Fibroblast of skin of back (primary cell): ENCODE measurements around the gene CX3CR1.
"Not testable (repeated sequence)": the region's sequence is repeated elsewhere in the genome, so short reads cannot be mapped to it uniquely, and the experiment has no call there.

ENCODE experiments used
- DNase-seq: peaks from one replicate; pipeline ENCODE4 v3.0.0-alpha.2; 2013

The CX3CR1 gene

DNA sequence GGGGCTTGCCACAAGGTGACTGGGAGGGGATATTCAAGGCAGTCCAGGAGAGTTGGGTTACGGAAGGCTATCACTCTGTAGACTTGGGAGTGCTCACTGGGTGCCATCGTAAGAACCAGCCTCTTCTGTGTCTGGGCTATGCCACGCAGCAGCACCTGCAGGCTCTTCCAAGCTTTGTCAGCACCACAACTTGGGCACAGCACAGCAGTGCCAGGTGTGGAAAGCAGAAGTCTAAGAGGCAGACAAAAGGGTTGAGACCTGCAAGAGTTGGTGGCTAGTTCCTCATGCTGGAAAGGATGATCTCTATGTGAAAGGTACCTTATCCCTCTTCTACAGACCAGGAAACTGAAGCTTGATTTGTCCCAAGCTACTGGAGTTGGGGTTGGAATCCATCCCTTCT is 15.8 kb downstream of the CX3CR1 start:
- no peak for DNase-seq

DNA sequence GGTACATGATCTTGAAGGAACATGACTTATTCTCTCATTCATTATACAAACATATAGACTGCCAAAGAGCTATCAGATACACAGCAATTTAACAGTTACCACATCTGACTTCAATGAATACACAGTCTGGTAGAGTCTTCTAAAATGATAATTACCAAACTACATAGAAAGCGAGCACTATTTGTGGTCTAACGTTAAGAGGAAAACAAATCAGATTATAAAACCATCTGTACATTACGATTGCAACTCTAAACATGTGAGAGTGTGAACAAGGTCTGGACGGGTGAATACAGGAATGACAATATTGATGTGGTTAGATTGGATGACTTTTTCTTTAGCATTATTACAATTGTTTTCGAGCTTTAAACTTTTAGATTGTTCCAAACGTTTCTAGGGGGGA is 16.3 kb downstream of the CX3CR1 start:
- no peak for DNase-seq

DNA sequence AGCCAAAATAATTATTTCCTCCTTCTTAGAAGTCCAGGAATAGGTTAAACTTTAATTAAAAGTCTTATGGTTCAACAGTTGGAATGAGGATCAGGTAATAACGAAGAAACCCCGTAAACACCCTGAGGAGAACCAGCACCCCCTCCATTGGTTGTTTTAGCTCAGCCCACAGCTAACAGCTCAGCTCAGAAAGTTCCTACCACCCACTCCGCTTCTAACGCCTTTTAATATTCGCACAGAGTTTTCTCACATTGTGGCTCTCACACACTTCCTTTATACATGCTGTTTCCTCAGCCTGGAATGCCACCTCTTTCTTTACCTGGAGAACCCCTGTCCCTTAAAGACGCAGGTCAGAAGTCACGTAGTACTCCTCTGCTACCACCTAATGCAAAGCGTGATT is 17.0 kb downstream of the CX3CR1 start:
- DNase-seq: no peak

DNA sequence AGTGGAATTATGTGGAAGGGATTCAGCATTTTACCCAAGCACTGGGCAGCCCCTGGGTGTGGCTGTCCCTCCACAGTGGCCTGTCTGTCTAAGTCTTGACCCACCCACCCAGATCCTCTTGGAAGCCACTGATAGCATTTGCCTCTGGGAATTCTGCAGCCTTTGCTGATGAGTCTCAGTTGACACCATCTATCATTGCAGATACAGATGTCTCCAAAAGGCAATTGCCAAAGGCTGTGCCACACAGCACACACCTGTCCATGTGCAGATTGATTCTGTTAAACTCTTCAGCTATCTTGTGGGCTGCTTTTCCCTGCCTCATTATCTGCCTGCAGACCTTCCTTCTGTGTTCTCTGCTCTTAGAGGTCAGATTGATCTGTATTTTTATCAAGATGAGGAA is 18.1 kb downstream of the CX3CR1 start:
- no peak for DNase-seq

DNA sequence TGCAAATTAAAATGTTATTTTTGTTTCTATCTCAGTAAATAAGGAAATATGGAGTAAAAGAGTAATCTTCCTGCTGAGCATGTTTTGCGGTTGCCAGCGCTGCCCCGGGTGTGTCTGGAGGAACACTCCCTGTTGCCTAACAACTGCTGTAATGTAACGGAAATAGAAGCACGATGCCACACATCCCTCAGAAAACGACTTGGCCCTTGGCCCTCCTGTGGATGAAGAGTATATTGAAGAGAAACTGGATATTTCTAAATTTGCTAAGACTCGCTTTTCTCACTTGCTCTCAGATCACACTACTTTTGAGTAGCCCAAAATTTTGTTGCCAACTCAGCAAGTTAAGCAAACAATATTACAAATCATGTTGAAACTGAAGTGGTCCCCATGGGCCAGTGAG is 18.9 kb downstream of the CX3CR1 start:
- peak; percentile 94 for DNase-seq

DNA sequence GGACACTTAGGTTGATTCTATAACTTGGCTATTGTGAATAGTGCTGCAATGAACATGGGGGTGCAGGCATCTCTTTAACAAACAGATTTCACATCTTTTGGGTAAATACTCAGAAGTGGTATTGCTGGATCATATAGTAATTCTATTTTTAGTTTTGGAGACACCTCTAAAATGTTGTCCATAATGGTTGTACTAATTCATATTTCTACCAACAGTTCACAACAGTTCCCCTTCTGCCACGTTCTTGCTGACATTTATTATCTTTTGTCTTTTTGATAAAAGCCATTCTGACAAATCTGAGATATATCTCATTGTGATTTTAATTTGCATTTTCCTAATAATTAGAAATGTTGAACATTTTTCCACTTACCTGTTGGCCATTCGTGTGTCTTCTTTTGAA is 19.5 kb downstream of the CX3CR1 start:
- DNase-seq: no peak

DNA sequence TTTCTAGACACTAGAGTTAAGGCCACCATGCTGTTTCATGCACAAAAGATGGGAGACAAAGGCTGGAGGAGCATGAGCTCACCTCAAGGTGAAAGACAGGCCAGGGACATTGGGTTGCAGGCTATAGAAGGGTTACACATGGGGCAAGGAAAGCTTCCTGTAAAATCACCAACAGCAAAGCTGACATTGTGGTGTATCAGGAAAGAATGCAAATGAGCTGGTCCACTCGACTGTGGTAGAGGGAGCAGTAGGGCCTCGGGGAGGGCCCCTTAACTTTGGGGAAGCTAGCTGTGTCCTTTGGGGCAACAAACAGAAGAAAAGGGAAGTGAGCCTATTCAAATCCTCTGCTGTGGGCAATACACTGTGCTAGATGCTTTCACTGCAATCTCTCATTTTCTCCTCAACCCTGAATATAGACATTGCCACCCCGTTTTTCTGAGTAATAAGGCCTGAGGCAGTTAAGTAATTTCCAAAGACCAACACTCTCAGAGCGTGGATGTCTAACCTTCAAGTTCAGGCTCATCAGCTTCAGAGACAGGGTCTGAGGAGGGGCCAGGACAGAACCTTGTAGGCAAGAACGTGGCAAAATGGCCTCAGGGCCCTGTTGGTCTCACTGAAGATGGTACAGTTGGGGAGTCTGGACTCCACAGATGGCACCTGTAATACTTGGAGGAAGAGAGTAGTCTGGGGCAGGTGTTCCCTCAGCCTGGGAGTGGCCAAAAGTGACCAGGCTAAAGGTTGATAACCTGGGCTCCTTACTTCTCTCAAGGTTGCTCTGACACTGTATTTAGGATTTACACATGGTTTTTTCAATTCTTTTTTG is 24.1 kb downstream of the CX3CR1 start:
- DNase-seq: no peak

DNA sequence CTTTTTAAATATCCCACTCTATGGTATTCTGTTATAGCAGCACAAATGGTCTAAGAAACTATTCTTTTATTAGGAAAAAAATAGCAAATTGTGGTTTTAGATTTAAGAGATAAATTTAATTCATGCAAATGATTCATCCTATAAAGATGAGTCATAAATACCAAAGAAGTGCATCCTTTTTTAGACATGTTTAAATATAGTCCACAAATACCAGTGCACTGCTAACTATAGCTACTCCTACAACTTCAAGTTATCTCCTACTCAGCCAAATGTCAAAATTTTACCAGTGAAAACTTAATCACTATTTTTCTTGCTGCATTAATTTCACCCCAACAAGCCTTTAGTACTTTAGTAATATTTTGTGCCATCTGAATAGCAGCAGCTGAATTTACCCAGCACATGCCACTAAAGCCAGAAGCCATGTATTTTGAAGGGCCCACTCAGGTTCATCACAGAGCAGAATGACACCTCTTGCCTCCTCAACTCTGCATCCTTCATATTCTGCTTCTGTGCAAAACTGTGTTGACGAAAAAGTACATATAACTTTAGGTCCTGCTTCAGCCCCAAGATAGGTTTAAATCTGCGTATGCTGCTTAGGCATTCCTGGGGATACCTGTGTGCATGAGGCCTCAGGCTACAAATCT is 24.9 kb downstream of the CX3CR1 start:
- DNase-seq: peak; percentile 82

DNA sequence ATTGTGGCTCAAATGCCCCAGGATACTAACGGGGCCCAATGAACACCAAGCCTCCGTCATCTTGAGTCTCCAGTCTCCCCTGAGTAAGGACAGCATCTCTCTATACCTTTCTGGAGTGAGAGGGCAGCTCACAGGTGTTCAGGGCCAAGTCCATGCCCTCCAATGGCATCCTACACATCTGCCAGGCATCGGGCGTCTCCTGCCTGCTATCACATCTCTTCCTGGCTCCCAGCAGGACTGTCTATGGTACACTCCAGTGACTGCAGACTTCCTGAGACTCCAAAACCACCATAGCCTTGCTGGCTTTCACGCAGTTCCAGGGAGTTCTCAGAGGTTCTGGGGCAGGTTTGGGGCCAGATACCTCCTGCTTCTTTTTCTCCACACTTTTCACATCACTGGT is 28.3 kb downstream of the CX3CR1 start:
- DNase-seq: no peak

DNA sequence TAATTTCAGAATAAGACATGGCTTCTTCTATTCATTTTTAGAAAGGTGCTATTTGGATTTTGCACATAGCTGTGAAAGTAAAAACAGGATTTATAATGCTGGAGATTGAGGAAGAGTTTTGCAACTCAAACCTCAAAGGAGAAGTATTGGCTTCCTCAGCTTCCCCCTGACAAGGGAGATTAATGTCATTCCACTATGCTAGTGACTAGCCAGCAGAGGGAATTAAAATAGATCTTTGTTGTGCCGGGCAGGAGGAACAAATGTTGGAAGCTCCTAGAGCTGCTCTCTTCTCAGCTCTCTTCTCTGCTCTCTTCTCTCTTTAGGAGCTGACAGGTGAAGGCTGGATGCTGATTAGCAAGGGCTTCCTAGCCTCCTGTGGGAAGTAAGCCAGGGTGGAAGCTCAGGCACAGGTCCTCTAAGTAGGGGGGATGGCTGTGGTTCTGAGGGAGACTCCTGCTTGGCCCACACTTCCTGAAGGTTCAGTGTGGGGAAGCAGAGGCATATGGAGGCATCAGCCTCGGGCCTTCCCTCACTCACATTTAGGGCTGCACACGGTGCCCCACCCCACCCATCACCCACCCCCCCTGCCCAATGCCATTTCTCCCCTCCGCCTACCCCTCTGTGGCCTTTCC is 29.6 kb downstream of the CX3CR1 start:
- no peak for DNase-seq

DNA sequence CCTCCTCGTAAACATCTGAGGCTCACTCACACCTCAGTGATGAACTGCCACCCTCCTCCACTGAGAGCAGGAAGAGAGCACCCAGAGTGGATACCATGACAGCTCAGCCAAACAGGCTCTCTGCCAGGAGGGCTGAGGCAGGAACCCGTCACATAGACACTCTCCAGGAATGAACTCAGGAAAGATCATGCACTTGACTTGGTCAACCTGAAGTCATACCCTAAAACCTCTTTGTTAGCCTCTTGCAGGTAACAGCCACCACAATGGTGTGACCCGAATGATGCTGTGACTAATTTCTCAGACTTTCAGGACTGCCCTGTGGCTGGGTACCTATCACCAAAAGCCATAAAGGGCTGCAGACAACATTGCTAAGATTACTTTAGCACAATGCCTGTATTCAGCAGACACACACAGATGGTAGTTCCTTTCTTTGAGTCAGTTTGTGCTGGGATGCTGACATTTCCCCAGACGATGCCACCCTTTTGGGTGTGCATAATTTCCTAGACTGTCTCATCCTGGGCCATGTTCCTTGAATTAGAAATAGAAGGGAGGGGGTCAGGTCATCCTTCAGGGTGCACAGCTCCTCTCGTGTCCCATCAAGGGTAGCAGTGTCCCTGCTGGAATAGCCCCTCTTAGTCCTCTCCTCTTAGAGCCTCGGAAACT is 30.3 kb downstream of the CX3CR1 start:
- no peak for DNase-seq

DNA sequence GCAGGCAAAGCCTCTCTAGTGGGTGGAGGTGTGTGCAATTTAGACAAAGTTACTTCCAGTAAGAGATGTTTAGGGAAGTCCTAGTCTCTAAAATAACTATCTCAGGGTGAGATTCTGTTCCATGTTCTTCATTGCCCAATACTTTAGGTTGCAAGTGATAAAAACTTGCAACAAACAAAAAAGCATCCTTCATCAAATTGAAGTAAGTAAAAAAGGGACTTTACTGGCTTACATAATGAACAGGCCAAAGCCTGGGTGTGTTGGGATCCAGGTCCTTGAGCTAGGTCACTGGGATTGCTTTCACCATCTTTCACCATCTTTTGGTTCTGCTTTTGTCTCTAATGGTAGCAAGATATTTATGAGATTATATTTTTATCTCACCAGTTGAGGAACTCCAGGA is 38.3 kb downstream of the CX3CR1 start:
- DNase-seq: no peak

DNA sequence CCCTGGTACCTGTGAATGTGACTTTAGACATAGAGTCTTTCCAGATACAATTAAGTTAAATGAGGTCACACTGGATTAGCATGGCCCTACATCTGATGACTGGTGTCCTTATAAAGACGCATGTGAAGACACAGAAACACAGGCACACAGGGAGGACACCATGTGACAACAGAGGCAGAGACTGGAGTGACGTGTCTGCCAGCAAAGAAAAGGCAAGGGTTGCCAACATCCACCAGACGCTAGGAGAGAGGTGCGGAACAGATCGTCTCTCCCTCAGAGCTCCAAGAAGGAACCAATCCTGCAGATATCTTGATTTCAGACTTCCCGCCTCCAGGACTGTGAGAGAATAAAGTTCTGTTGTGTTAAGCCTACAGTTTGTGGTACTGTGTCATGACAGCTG is 42.8 kb downstream of the CX3CR1 start:
- DNase-seq: no peak

DNA sequence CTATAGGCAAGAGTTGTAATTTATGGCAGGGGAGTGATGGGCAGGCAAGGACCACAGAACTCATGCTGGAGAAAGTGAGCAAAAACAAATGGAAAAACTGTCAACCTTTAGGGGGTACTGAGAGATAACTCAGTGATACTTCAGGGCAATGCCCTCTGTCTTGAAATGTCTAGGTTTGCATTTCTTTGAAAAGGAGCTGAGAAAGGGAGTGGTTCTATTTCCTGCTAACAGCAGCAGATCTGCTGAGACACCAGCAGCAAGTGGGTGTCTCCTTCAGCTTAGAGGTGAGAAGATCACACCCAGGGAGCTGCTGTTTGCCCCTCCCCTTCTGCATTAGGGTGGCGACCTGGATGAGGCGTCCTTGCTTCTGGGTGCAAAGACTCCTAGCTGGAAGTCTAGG is 45.2 kb downstream of the CX3CR1 start:
- DNase-seq: no peak

DNA sequence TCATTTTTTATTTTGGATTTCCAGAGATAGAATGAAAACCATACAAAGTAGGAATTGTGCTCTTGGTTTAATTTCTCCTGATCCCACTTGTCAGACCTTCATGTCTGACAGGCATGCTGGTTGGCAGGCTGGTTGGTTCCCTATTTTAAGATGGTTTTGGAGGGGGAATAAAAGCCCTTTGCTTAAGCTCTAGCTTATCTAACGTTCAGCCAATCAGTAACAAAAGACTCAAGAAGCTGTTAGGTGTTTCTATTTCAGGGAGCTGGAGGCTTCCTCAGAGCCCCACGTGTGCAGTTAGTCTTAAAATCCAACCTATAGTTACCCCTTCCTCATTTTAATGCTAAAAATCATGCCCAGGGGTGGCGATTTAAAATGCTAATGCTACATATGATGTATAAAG is 47.0 kb downstream of the CX3CR1 start:
- no peak for DNase-seq

DNA sequence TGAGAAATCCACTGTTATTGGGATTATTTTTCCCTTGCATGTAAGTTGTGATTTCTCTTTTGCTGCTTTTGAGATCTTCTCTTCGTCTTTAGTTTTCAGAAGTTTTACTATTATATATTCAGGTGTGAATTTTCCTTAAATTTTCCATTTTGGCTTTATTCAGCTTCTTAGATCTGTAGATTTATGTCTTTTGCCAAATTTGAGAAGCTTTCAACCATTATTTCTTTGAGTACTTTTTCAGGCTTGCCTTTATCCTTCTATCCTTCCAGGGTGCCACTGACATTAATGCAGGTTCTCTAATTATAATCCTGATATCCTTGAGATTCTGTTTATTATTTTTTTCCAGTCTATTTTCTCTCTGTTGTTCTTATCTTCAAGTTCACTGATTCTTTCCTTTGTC is 49.4 kb downstream of the CX3CR1 start:
- no peak for DNase-seq

DNA sequence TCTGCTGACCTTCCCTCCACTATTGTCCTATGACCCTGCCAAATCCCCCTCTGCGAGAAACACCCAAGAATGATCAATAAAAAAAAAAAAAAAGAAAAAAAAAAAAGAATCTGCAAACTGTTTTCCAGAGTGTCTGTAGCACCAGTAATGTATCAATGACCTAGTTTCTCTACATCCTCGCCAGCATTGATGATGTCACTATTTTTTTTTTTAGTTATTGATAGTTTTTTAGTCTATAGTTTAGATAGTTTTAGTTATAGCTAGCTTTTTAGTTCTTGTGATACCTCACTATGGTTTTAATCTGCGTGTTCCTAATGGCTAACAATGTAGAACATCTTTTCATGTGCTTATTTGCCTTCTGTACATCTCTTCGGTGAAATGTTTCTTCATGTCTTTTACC is 51.3 kb downstream of the CX3CR1 start:
- DNase-seq: no peak

DNA sequence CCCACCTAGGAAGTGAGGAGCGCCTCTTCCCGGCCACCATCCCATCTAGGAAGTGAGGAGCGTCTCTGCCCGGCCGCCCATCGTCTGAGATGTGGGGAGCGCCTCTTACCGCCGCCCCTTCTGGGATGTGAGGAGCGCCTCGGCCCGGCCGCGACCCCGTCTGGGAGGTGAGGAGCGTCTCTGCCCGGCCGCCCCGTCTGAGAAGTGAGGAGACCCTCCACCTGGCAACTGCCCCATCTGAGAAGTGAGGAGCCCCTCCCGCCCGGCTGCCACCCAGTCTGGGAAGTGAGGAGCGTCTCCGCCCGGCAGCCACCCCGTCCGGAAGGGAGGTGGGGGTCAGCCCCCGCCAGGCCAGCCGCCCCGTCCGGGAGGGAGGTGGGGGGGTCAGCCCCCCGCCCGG is 52.2 kb downstream of the CX3CR1 start:
- not testable (repeated sequence) for DNase-seq

DNA sequence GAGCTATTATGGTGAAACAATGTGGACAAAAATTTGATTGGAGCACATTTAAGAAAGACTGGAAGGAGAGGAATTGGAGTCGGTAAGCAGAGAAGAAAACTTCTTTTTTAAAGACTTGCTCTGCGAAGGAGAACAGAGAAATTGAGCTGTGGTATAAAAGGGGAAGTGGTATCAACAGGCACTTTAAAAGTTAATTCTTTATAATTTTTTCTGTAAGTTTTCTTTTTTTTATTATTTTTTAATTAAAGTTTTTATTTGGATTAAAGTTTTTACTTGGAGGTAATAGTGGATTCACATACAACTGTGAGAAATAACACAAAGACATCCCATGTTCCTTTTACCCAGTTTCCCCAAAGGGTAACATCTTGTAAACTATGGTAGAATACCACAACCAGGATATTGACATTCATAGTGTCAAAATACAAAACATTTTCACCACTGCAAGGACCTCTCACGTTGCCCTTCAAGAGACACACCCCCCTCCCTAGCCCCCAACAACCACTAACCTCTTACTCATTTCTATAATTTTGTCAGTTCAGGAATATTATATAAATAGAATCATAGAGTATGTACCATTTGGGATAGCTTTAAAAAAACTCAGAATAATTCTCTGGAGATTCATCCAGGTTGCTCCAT is 53.6 kb downstream of the CX3CR1 start:
- DNase-seq: no peak

DNA sequence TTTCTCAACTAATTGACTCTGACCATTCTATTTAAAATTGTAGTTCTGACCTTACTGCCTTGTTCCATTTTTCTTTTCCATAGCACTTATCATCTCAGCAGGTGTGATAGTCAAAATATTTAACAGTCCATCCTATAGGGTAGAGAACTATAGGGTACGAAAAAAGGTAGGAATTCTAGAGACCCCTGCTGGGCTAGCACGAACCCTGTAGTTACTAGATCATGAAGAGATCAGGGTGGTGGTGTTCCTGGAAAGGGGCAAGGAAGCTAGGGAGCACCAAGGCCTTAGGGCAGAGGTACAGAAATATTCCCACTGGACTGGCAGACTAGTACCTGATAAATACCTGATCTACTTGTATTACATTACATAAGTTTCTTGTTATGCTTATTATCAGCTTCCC is 55.5 kb downstream of the CX3CR1 start:
- DNase-seq: no peak

DNA sequence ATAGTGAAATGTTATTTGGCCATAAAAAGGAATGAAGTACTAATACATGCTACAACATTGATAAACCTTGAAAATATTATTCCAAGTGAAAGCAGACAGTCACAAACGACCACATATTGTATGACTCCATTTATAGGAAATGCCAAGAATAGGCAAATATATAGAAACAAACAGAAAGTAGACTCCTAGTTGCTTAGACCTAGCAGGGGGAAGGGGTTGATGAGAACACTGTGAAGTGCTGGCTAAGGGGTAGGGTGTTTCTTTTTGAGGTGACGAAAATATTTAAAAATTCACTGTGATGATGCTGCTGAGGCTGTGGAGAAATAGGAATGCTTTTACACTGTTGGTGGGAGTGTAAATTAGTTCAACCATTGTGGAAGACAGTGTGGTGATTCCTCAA is 56.9 kb downstream of the CX3CR1 start:
- no peak for DNase-seq

DNA sequence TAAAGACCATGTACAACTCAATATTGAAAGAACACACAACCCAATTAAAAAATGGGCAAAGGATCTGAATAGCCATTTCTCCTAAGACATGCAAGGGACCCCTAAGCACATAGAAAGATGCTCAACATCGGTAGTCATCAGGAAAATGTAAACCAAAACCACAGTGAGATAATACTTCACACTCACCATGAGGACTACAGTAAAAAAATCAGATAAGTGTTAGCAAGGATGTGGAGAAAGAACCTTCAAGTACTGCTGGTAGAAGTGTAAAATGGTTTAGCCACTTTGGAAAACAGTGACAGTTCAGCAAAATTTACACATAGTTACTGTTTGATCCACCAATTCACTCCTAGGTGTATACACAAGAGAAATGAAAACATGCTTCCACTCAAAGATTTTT is 57.4 kb downstream of the CX3CR1 start:
- DNase-seq: peak; percentile 11

DNA sequence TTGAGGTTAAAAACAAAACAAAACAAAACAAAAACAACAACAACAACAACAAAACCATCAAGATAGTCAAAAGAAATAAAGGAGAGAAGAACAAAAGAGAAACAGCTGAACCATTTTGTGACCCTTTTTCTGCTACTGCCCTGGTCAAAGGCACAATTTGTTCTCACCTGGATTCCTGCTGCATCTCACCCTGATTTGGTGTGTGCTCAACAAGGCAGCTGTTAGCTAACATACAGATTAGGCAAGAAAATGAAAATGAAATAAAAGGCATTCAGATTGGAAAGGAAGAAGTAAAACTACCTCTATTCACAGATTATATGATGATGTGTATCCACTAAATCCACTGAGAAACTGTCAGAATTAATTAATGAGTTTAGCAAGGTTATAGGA is 58.7 kb downstream of the CX3CR1 start:
- no peak for DNase-seq
